Measurements from ENCODE around the gene TMEM132C.

TMEM132C gene

GRCh38 chr12:128619263-128619662 lies 352.3 kb downstream of the TMEM132C start:
- Mint-ChIP-seq H3K36me3 (ENCODE audit: low read depth) (peaks cover 17% of the 10 kb centered on the region), H3K9me3 (no peaks in the 10 kb centered on the region), H3K27me3 (ENCODE audit: low read depth) (peaks cover 6% of the 10 kb centered on the region), H3K27ac (no peak overlapping the region), H3K4me3 (no peak overlapping the region), H3K4me1 (no peaks in the 10 kb centered on the region)
- TF ChIP-seq CTCF (IDR thresholded peaks at IDR 0.05; ENCODE audit: unreplicated experiment in 3 of 3) = no peak

- Mint-ChIP-seq H3K9me3 (peaks cover 4% of the 10 kb centered on the region), H3K4me3 (no peak overlapping the region), H3K27me3 (ENCODE audit: low read depth) (peaks cover 6% of the 10 kb centered on the region), H3K27ac (no peak overlapping the region), H3K4me1 (no peaks in the 10 kb centered on the region), H3K36me3 (ENCODE audit: low read depth) (peaks cover 20% of the 10 kb centered on the region)
- no peak for TF ChIP-seq CTCF (IDR thresholded peaks at IDR 0.05; ENCODE audit: unreplicated experiment in 3 of 3)
Measured at GRCh38 chr12:128621304-128621703, 354.3 kb downstream of the TMEM132C start.

GRCh38 chr12:128623748-128624147 lies 356.8 kb downstream of the TMEM132C start:
- H3K27ac Mint-ChIP-seq = no peak overlapping the region

GRCh38 chr12:128626808-128627320 lies 359.9 kb downstream of the TMEM132C start:
- Mint-ChIP-seq H3K4me3 (peak overlapping the region in 1 of 3 experiments; percentile 5), H3K27me3 (ENCODE audit: low read depth) (peaks cover 3% of the 10 kb centered on the region), H3K27ac (peak overlapping the region; percentile 3 to 63 (median 43)), H3K4me1 (peaks cover 21% of the 10 kb centered on the region), H3K9me3 (peaks cover 6% of the 10 kb centered on the region), H3K36me3 (ENCODE audit: low read depth) (peaks cover 15% of the 10 kb centered on the region)
- TF ChIP-seq CTCF (IDR thresholded peaks at IDR 0.05; ENCODE audit: unreplicated experiment in 3 of 3) = no peak

More at GRCh38 chr12:128623748-128624147, 356.8 kb downstream of the TMEM132C start:
- Mint-ChIP-seq H3K27me3 (ENCODE audit: low read depth) (peaks cover 9% of the 10 kb centered on the region), H3K4me1 (peaks cover 16% of the 10 kb centered on the region), H3K36me3 (ENCODE audit: low read depth) (peaks cover 19% of the 10 kb centered on the region), H3K9me3 (peaks cover 6% of the 10 kb centered on the region), H3K4me3 (no peak overlapping the region)
- no peak for TF ChIP-seq CTCF (IDR thresholded peaks at IDR 0.05; ENCODE audit: unreplicated experiment in 3 of 3)

- Mint-ChIP-seq H3K9me3 (peaks cover 6% of the 10 kb centered on the region), H3K27me3 (ENCODE audit: low read depth) (peaks cover 3% of the 10 kb centered on the region), H3K27ac (no peak overlapping the region), H3K36me3 (ENCODE audit: low read depth) (peaks cover 18% of the 10 kb centered on the region), H3K4me3 (no peak overlapping the region), H3K4me1 (peaks cover 21% of the 10 kb centered on the region)
- TF ChIP-seq CTCF (IDR thresholded peaks at IDR 0.05; ENCODE audit: unreplicated experiment in 3 of 3) = no peak
Measured at GRCh38 chr12:128627659-128628058, 360.7 kb downstream of the TMEM132C start.

- Mint-ChIP-seq H3K4me3 (no peak overlapping the region), H3K9me3 (peaks cover 9% of the 10 kb centered on the region), H3K36me3 (ENCODE audit: low read depth) (peaks cover 14% of the 10 kb centered on the region), H3K27ac (no peak overlapping the region), H3K27me3 (ENCODE audit: low read depth) (peaks cover 3% of the 10 kb centered on the region), H3K4me1 (peaks cover 30% of the 10 kb centered on the region)
- no peak for TF ChIP-seq CTCF (IDR thresholded peaks at IDR 0.05; ENCODE audit: unreplicated experiment in 3 of 3)
Measured at GRCh38 chr12:128629979-128630378, 363.0 kb downstream of the TMEM132C start.

Data from nephron (organoid).